Neural cell (in vitro differentiated cells): ENCODE measurements around the gene DKC1. TPM values are rescaled to one million over a fixed set of nuclear protein-coding genes. Genes with fewer than 3 reads are reported as not detected.

ENCODE experiments used
- H2AFZ ChIP-seq: fragments of 200-600, 300-800 bp; sonication (generic), shearing (Covaris generic); 2 replicates; pipeline ENCODE4 v1.6.0; 2014; ENCODE audit warnings: low read depth, mild to moderate bottlenecking, antibody characterized with exemption, low read length, moderate library complexity
- H3F3A ChIP-seq: fragments of 200-600 bp; shearing (Covaris generic); 2 replicates; pipeline ENCODE4 v1.6.1; 2016; ENCODE audit warnings: mild to moderate bottlenecking, moderate library complexity, mixed read lengths, antibody characterized with exemption, low read length; ENCODE audit not compliant: insufficient read depth, poor library complexity, severe bottlenecking
- H3K27ac ChIP-seq: fragments of 200-600, 300-800 bp; sonication (generic), shearing (Covaris generic); 2 replicates; pipeline ENCODE4 v1.5.1; 2014; ENCODE audit warnings: mild to moderate bottlenecking, low read length, moderate library complexity
- H3K27me3 ChIP-seq: fragments of 300-800, 200-600 bp; sonication (generic), shearing (Covaris generic); 2 replicates; pipeline ENCODE4 v1.6.0; 2014; ENCODE audit warnings: mild to moderate bottlenecking, low read depth, low read length, moderate library complexity; ENCODE audit not compliant: insufficient read depth
- H3K36me3 ChIP-seq: fragments of 300-800, 200-600 bp; sonication (generic), shearing (Covaris generic); 2 replicates; pipeline ENCODE4 v1.5.1; 2014; ENCODE audit warnings: mild to moderate bottlenecking, antibody characterized with exemption, low read length, moderate library complexity; ENCODE audit not compliant: insufficient read depth
- H3K4me2 ChIP-seq: fragments of 300-800, 200-600 bp; sonication (generic), shearing (Covaris generic); 2 replicates; pipeline ENCODE4 v1.6.0; 2014; ENCODE audit warnings: mild to moderate bottlenecking, low read length
- H3K4me3 ChIP-seq: fragments of 300-800, 200-600 bp; sonication (generic), shearing (Covaris generic); 2 replicates; pipeline ENCODE4 v1.5.1; 2014; ENCODE audit warnings: mild to moderate bottlenecking, low read length, moderate library complexity
- H3K79me2 ChIP-seq: fragments of 200-600 bp; shearing (Covaris generic); replicated peaks from 2 replicates; pipeline ENCODE4 v1.6.0; 2014; ENCODE audit warnings: mild to moderate bottlenecking, low read length, moderate library complexity; ENCODE audit not compliant: insufficient read depth
- H3K9ac ChIP-seq: fragments of 300-800, 200-600 bp; sonication (generic), shearing (Covaris generic); 2 replicates; pipeline ENCODE4 v1.6.1; 2016; ENCODE audit warnings: mild to moderate bottlenecking, low read length, mixed read lengths
- H3K9me2 ChIP-seq: fragments of 200-600 bp; shearing (Covaris generic); 2 replicates; pipeline ENCODE4 v1.6.1; 2016; ENCODE audit warnings: mild to moderate bottlenecking, low read length, mixed read lengths; ENCODE audit not compliant: insufficient read depth
- H3K9me3 ChIP-seq: fragments of 200-600, 300-800 bp; sonication (generic), shearing (Covaris generic); 2 replicates; pipeline ENCODE4 v1.6.1; 2016; ENCODE audit warnings: mild to moderate bottlenecking, mixed run types, low read length, moderate library complexity, mixed read lengths
- H4K20me1 ChIP-seq: fragments of 200-600 bp; shearing (Covaris generic); 2 replicates; pipeline ENCODE4 v1.6.1; 2016; ENCODE audit warnings: mild to moderate bottlenecking, mixed run types; ENCODE audit not compliant: insufficient read depth
- CTCF ChIP-seq: fragments of 450-650 bp; IDR thresholded peaks from 2 replicates; pipeline ENCODE4 v1.5.1; 2014; ENCODE audit warnings: antibody characterized with exemption, mild to moderate bottlenecking, moderate library complexity; ENCODE audit not compliant: poor library complexity, severe bottlenecking
- EP300 ChIP-seq: fragments of 450-650 bp; conservative IDR thresholded peaks from 2 replicates; pipeline ENCODE4 v1.6.1; 2014; ENCODE audit warnings: antibody characterized with exemption, mild to moderate bottlenecking, moderate library complexity; ENCODE audit not compliant: poor library complexity, severe bottlenecking
- EZH2 ChIP-seq: fragments of 200-600, 300-800 bp; shearing (Covaris generic), sonication (generic); IDR thresholded peaks from 2 replicates; pipeline ENCODE4 v1.6.1; 2014; ENCODE audit warnings: antibody characterized with exemption, low read length, borderline replicate concordance, mild to moderate bottlenecking; ENCODE audit not compliant: insufficient read depth, poor library complexity, severe bottlenecking
- MXI1 ChIP-seq: fragments of 450-650 bp; conservative IDR thresholded peaks from 2 replicates; pipeline ENCODE4 v1.6.1; 2014; ENCODE audit warnings: antibody characterized with exemption, mild to moderate bottlenecking; ENCODE audit not compliant: poor library complexity, severe bottlenecking
- POLR2AphosphoS5 ChIP-seq: IDR thresholded peaks from 2 replicates; pipeline ENCODE4 v1.6.1; 2012
- RAD21 ChIP-seq: fragments of 450-650 bp; conservative IDR thresholded peaks from 2 replicates; pipeline ENCODE4 v1.6.1; 2014; ENCODE audit warnings: antibody characterized with exemption, mild to moderate bottlenecking, moderate library complexity
- REST ChIP-seq: IDR thresholded peaks from 2 replicates; pipeline ENCODE4 v1.6.1; 2012; ENCODE audit warnings: borderline replicate concordance
- SMC3 ChIP-seq: fragments of 450-650 bp; conservative IDR thresholded peaks from 2 replicates; pipeline ENCODE4 v1.6.1; 2014; ENCODE audit warnings: antibody characterized with exemption, mild to moderate bottlenecking, moderate library complexity; ENCODE audit not compliant: poor library complexity
- TAF1 ChIP-seq: IDR thresholded peaks from 2 replicates; pipeline ENCODE4 v1.6.1; 2012; ENCODE audit warnings: low read depth
- polyA plus RNA-seq: library from polyadenylated mRNA; depleted of rRNA; stranded (reverse); fragments of >200 nt; gene quantifications from 2 replicates; pipeline ENCODE4 v1.2.3, GENCODE V29; 2014

Gene DKC1
- polyA plus RNA-seq, 1 donor from 2014 or later: 32.1 TPM

GRCh38 chrX:154795016-154795415 lies 32.4 kb downstream of the DKC1 start:
- no peaks in the 10 kb centered on the region for H3K79me2 ChIP-seq
- H3K9ac ChIP-seq: no peak overlapping the region
- H3F3A ChIP-seq: no peaks in the 10 kb centered on the region
- no peaks in the 10 kb centered on the region for H3K36me3 ChIP-seq
- no peak overlapping the region for H2AFZ ChIP-seq
- H3K27me3 ChIP-seq: no peaks in the 10 kb centered on the region
- no peak overlapping the region for H3K4me2 ChIP-seq
- TF ChIP-seq RAD21: no peak
- TF ChIP-seq POLR2AphosphoS5: no peak
- TF ChIP-seq TAF1: no peak
- TF ChIP-seq EP300: no peak
- TF ChIP-seq SMC3: no peak
- no peak for TF ChIP-seq REST
- TF ChIP-seq EZH2: no peak
- no peak for TF ChIP-seq MXI1
- TF ChIP-seq CTCF: no peak
- H3K9me3 ChIP-seq: no peaks in the 10 kb centered on the region
- H4K20me1 ChIP-seq: no peaks in the 10 kb centered on the region
- no peaks in the 10 kb centered on the region for H3K9me2 ChIP-seq
- no peak overlapping the region for H3K27ac ChIP-seq
- no peak overlapping the region for H3K4me3 ChIP-seq

- no peaks in the 10 kb centered on the region for H3K9me3 ChIP-seq
- H3K27me3 ChIP-seq: no peaks in the 10 kb centered on the region
- H3K79me2 ChIP-seq: no peaks in the 10 kb centered on the region
- H3K36me3 ChIP-seq: no peaks in the 10 kb centered on the region
- H3K27ac ChIP-seq: no peak overlapping the region
- no peaks in the 10 kb centered on the region for H4K20me1 ChIP-seq
- no peak for TF ChIP-seq CTCF
- TF ChIP-seq TAF1: no peak
- TF ChIP-seq MXI1: no peak
- no peak for TF ChIP-seq EZH2
- no peak for TF ChIP-seq POLR2AphosphoS5
- no peak for TF ChIP-seq SMC3
- no peak for TF ChIP-seq RAD21
- no peak for TF ChIP-seq EP300
- no peak for TF ChIP-seq REST
- no peaks in the 10 kb centered on the region for H3F3A ChIP-seq
- H3K9me2 ChIP-seq: no peaks in the 10 kb centered on the region
- no peak overlapping the region for H3K9ac ChIP-seq
- H2AFZ ChIP-seq: no peak overlapping the region
- H3K4me2 ChIP-seq: no peak overlapping the region
- no peak overlapping the region for H3K4me3 ChIP-seq
Measured at GRCh38 chrX:154797006-154797405, 34.3 kb downstream of the DKC1 start.
